Neural progenitor cell (in vitro differentiated cells): Measurements from ENCODE around the gene NSUN3. TPM values are rescaled to one million over a fixed set of nuclear protein-coding genes. Genes with fewer than 3 reads are reported as not detected.

Experiments
- DNase-seq: peaks from one replicate; pipeline ENCODE4 v3.0.0-alpha.2; 2016; ENCODE audit warnings: low spot score
- H2AFZ ChIP-seq: fragments of 200-600 bp; sonication (generic); replicated peaks from 2 replicates; pipeline ENCODE4 v1.6.1; 2016; ENCODE audit warnings: antibody characterized with exemption
- H3F3A ChIP-seq: fragments of 200-600 bp; sonication (generic); 2 replicates; pipeline ENCODE4 v1.6.1; 2016; ENCODE audit warnings: antibody characterized with exemption, low read depth
- H3K27ac ChIP-seq: fragments of 200-600 bp; sonication (generic); 2 replicates; pipeline ENCODE4 v1.5.1; 2016; ENCODE audit warnings: mild to moderate bottlenecking
- H3K27me3 ChIP-seq: fragments of 200-600 bp; sonication (generic); 2 replicates; pipeline ENCODE4 v1.6.1; 2016; ENCODE audit warnings: mild to moderate bottlenecking, moderate library complexity
- H3K36me3 ChIP-seq: fragments of 200-600 bp; sonication (generic); 2 replicates; pipeline ENCODE4 v1.5.1; 2016
- H3K4me1 ChIP-seq: fragments of 200-600 bp; sonication (generic); 2 replicates; pipeline ENCODE4 v1.6.1; 2016; ENCODE audit warnings: mixed run types
- H3K4me2 ChIP-seq: fragments of 200-600 bp; sonication (generic); 2 replicates; pipeline ENCODE4 v1.6.1; 2016
- H3K4me3 ChIP-seq: fragments of 200-600 bp; sonication (generic); 2 replicates; pipeline ENCODE4 v1.5.1; 2016
- H3K79me2 ChIP-seq: fragments of 200-600 bp; sonication (generic); 2 replicates; pipeline ENCODE4 v1.6.1; 2016; ENCODE audit warnings: low read depth
- H3K9ac ChIP-seq: fragments of 200-600 bp; sonication (generic); 2 replicates; pipeline ENCODE4 v1.6.1; 2016
- H3K9me3 ChIP-seq: fragments of 200-600 bp; sonication (generic); 2 replicates; pipeline ENCODE4 v1.5.1; 2016; ENCODE audit warnings: low read depth
- H4K20me1 ChIP-seq: fragments of 200-600 bp; sonication (generic); 2 replicates; pipeline ENCODE4 v1.6.1; 2016; ENCODE audit warnings: low read depth
- H3K27ac Mint-ChIP-seq: 3 replicates; pipeline ENCODE4 v1.8.0; 2021; ENCODE audit warnings: mixed read lengths
- H3K27me3 Mint-ChIP-seq: 2 replicates; pipeline ENCODE4 v1.8.0; 2022; ENCODE audit warnings: low read depth, mild to moderate bottlenecking, inconsistent platforms, moderate library complexity, mixed read lengths; ENCODE audit not compliant: insufficient read depth
- H3K36me3 Mint-ChIP-seq: 3 replicates; pipeline ENCODE4 v1.8.0; 2021; ENCODE audit warnings: mixed read lengths
- H3K4me1 Mint-ChIP-seq: 3 replicates; pipeline ENCODE4 v1.8.0; 2021; ENCODE audit warnings: mixed read lengths
- H3K4me3 Mint-ChIP-seq: 3 replicates; pipeline ENCODE4 v1.8.0; 2021; ENCODE audit warnings: mild to moderate bottlenecking, moderate library complexity, mixed read lengths
- H3K9me3 Mint-ChIP-seq: 3 replicates; pipeline ENCODE4 v1.8.0; 2020; ENCODE audit warnings: mixed read lengths
- CTCF ChIP-seq: fragments of 200-600 bp; sonication (generic); IDR thresholded peaks from 2 replicates; pipeline ENCODE4 v1.5.1; 2017; ENCODE audit warnings: antibody characterized with exemption, mild to moderate bottlenecking
- EZH2 ChIP-seq: fragments of 200-600 bp; sonication (generic); IDR thresholded peaks from 2 replicates; pipeline ENCODE4 v1.6.1; 2017; ENCODE audit warnings: antibody characterized with exemption, mild to moderate bottlenecking, moderate library complexity
- EZH2phosphoT487 ChIP-seq: fragments of 200-600 bp; sonication (generic); IDR thresholded peaks from 2 replicates; pipeline ENCODE4 v1.6.1; 2017; ENCODE audit warnings: antibody characterized with exemption
- total RNA-seq: library from RNA; depleted of rRNA; stranded (reverse); fragments of >200 nt; gene quantifications from 2 replicates; pipeline ENCODE4 v1.2.3, GENCODE V29; 2015; ENCODE audit warnings: low replicate concordance

Gene NSUN3
- total RNA-seq, 1 donor from 2014 or later, result 22.3 TPM

GRCh38 chr3:94069194-94069813 is 6.4 kb downstream of the NSUN3 start:
- no peak overlapping the region for H3K27ac Mint-ChIP-seq
- peaks cover 16% of the 10 kb centered on the region for H3K4me1 Mint-ChIP-seq
- H3K79me2 ChIP-seq, result peaks cover 5% of the 10 kb centered on the region
- H3F3A ChIP-seq, result no peaks in the 10 kb centered on the region
- H3K27me3 ChIP-seq, result no peaks in the 10 kb centered on the region
- no peaks in the 10 kb centered on the region for H3K27me3 Mint-ChIP-seq
- H3K9me3 Mint-ChIP-seq, result peaks cover 10% of the 10 kb centered on the region
- no peaks in the 10 kb centered on the region for H3K9me3 ChIP-seq
- no peak overlapping the region for H3K4me2 ChIP-seq
- peaks cover 25% of the 10 kb centered on the region for H3K36me3 Mint-ChIP-seq
- H3K36me3 ChIP-seq, result no peaks in the 10 kb centered on the region
- TF ChIP-seq CTCF, result peak; percentile 73
- TF ChIP-seq EZH2, result no peak
- H3K4me3 ChIP-seq, result no peak overlapping the region
- no peak for DNase-seq
- H4K20me1 ChIP-seq, result no peaks in the 10 kb centered on the region
- H2AFZ ChIP-seq, result no peak overlapping the region
- H3K4me3 Mint-ChIP-seq, result no peak overlapping the region
- no peak overlapping the region for H3K9ac ChIP-seq
- no peaks in the 10 kb centered on the region for H3K4me1 ChIP-seq
- no peak overlapping the region for H3K27ac ChIP-seq

GRCh38 chr3:94070341-94070911 is 7.6 kb downstream of the NSUN3 start:
- Histone ChIP-seq H4K20me1 (no peaks in the 10 kb centered on the region), H3F3A (no peaks in the 10 kb centered on the region), H3K79me2 (peaks cover 5% of the 10 kb centered on the region), H3K4me2 (no peak overlapping the region), H3K36me3 (no peaks in the 10 kb centered on the region), H2AFZ (no peak overlapping the region), H3K9ac (no peak overlapping the region), H3K27me3 (no peaks in the 10 kb centered on the region), H3K4me1 (no peaks in the 10 kb centered on the region), H3K4me3 (no peak overlapping the region), H3K27ac (no peak overlapping the region), H3K9me3 (no peaks in the 10 kb centered on the region)
- Mint-ChIP-seq H3K36me3 (peaks cover 31% of the 10 kb centered on the region), H3K4me3 (no peak overlapping the region), H3K27me3 (no peaks in the 10 kb centered on the region), H3K9me3 (peaks cover 10% of the 10 kb centered on the region), H3K27ac (no peak overlapping the region), H3K4me1 (peaks cover 9% of the 10 kb centered on the region)
- TF ChIP-seq CTCF (no peak), EZH2 (no peak), EZH2phosphoT487 (no peak)
- no peak for DNase-seq

- no peak overlapping the region for H3K27ac Mint-ChIP-seq
- H3K36me3 Mint-ChIP-seq, result peaks cover 40% of the 10 kb centered on the region
- Histone ChIP-seq H3K9ac (no peak overlapping the region), H3F3A (no peaks in the 10 kb centered on the region), H3K4me1 (no peaks in the 10 kb centered on the region), H3K27me3 (no peaks in the 10 kb centered on the region), H3K79me2 (peaks cover 5% of the 10 kb centered on the region), H3K9me3 (no peaks in the 10 kb centered on the region), H3K36me3 (no peaks in the 10 kb centered on the region), H3K4me2 (no peak overlapping the region), H3K27ac (no peak overlapping the region), H3K4me3 (no peak overlapping the region), H2AFZ (no peak overlapping the region), H4K20me1 (no peaks in the 10 kb centered on the region)
- no peaks in the 10 kb centered on the region for H3K27me3 Mint-ChIP-seq
- DNase-seq, result no peak
- no peak for TF ChIP-seq EZH2phosphoT487
- no peak for TF ChIP-seq CTCF
- TF ChIP-seq EZH2, result no peak
- peaks cover under 1% of the 10 kb centered on the region for H3K4me1 Mint-ChIP-seq
- peaks cover 10% of the 10 kb centered on the region for H3K9me3 Mint-ChIP-seq
- no peak overlapping the region for H3K4me3 Mint-ChIP-seq
Measured at GRCh38 chr3:94071713-94072284, 8.9 kb downstream of the NSUN3 start.
